ENCODE data around the gene ARIH2. TPM values are rescaled to one million over a fixed set of nuclear protein-coding genes. Genes with fewer than 3 reads are reported as not detected.

Gene ARIH2
- total and polyA plus RNA-seq, 2 of the 8 experiments (the other 6 are each of a cell fraction or from before 2014, with no cell fraction given): 72.9 to 136 TPM

DNA sequence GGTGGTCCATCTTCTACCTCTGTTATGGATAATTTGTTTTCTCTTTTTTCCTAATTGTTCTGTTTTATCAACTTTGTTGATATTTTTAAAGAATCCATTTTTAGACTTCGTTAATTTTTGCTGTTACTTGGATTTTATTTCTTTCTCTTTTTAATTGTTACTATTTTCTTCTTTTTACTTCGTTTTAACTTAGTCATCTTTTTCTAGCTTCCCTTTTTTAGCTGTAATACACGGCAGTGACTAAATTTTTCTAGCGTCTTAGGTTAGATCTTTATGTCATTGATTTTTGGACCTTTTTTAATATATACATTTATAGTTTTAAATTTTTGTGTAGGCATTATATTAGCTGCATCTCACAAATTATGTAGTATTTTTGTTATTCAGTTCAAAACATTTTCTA, 33.1 kb downstream of the ARIH2 start (continued):
- TF ChIP-seq YY1 (IDR thresholded peaks at IDR 0.05; ENCODE audit: low read depth, low read length) (no peak), TAF7 (optimal IDR thresholded peaks at IDR 0.05; ENCODE audit: borderline replicate concordance, low read depth, low read length) (no peak), TBP (IDR thresholded peaks at IDR 0.05; ENCODE audit: low read depth, low read length) (no peak)
- TF ChIP-seq, protein P1, sequence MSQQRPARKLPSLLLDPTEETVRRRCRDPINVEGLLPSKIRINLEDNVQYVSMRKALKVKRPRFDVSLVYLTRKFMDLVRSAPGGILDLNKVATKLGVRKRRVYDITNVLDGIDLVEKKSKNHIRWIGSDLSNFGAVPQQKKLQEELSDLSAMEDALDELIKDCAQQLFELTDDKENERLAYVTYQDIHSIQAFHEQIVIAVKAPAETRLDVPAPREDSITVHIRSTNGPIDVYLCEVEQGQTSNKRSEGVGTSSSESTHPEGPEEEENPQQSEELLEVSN (IDR thresholded peaks at IDR 0.05): no peak

All from H1 (cell line).